Coronary artery (tissue), 2 donors: ENCODE measurements around the gene STOM.

Source experiments
- DNase-seq: peaks from one replicate; pipeline ENCODE4 v3.0.0-alpha.2; 2017; ENCODE audit warnings: low spot score
- H3K27ac ChIP-seq, 2 donors: fragments of 200-600 bp; sonication (generic); one replicate each; pipeline ENCODE4 v1.5.1; 2016 to 2019
- H3K4me3 ChIP-seq: fragments of 200-600 bp; sonication (generic); 2 replicates; pipeline ENCODE4 v1.5.1; 2016; ENCODE audit warnings: mild to moderate bottlenecking, moderate library complexity
- TF ChIP-seq, protein P1 (sequence below): fragments of 200-600 bp; sonication (generic); IDR thresholded peaks from one replicate; pipeline ENCODE4 v1.5.1; 2019; ENCODE audit warnings: antibody characterized with exemption

The STOM gene

DNA sequence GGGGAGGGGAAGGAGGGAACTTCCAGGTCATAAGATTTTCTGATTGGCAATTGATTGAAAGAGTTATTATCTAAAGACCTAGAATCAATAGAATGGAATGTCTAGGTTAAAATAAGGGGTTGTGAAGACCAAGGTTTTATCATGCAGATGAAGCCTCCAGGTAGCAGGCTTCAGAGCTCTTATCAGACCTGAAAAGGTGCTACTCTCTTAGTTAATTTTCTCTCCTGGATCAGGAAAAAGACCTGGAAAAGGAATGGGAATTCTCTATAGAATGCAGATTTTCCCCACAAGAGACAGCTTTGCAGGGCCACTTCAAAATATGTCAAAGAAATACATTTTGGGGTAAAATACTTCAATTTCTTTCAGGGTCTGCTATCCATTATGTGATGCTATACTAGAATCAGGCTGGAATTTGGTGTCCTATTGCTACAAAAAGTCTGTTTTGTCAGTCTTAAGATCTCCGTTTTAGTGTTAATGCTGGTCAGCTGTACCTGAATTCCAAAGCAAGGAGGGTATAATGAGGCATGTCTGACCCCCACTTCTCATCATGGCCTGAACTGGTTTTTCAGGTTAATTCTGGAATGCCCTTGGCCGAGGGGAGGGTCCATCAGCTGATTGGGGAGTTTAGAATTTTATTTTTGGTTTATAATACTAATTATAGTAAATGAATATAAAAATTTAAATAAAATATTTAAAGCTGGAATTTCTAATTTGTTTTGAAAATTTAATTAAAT lies 16.6 kb upstream of the STOM start:
- no peak overlapping the region for H3K27ac ChIP-seq
- no peak overlapping the region for H3K4me3 ChIP-seq
- TF ChIP-seq, protein P1, sequence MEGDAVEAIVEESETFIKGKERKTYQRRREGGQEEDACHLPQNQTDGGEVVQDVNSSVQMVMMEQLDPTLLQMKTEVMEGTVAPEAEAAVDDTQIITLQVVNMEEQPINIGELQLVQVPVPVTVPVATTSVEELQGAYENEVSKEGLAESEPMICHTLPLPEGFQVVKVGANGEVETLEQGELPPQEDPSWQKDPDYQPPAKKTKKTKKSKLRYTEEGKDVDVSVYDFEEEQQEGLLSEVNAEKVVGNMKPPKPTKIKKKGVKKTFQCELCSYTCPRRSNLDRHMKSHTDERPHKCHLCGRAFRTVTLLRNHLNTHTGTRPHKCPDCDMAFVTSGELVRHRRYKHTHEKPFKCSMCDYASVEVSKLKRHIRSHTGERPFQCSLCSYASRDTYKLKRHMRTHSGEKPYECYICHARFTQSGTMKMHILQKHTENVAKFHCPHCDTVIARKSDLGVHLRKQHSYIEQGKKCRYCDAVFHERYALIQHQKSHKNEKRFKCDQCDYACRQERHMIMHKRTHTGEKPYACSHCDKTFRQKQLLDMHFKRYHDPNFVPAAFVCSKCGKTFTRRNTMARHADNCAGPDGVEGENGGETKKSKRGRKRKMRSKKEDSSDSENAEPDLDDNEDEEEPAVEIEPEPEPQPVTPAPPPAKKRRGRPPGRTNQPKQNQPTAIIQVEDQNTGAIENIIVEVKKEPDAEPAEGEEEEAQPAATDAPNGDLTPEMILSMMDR, result no peak
- no peak for DNase-seq

DNA sequence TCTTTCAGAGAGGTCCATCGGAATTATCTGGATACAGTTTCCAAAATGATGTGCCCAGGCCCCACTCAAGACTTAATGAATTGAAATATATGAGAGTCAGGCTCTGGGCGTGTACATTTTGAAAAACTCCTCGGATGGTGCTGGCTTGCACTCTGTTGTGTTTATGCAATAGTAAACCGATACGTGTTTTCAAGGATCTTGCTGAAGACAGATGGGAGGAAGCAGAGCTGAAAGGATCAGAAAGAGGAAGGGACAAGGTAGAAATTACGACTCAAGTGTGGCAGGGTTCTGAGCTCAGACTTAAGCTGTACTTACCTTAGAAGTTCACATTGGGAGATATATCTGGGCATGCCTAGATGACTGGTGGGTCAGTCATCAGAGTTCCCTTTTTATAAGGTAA lies 13.7 kb upstream of the STOM start:
- DNase-seq, result no peak
- no peak overlapping the region for H3K27ac ChIP-seq

DNA sequence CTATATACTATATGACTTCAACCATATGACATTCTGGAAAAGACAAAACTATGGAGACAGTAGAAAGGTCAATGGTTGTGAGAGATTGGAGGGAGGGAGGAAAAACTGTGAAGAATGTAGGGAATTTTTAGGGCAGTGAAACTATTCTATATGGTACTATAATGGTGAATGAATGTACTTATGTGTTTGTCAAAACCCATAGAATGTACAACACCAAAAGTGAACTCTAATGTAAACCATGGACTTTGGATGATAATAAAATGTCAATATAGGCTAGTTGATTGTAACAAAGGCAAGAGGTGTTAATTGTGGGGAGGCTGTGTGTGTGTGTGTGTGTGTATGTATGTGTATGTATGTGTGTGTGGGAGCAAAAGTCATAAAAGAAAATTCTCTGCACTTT lies 10.8 kb upstream of the STOM start:
- TF ChIP-seq, protein P1, result no peak
- no peak overlapping the region for H3K27ac ChIP-seq
- no peak for DNase-seq
- H3K4me3 ChIP-seq, result no peak overlapping the region

More for the DNA sequence above, 13.7 kb upstream of the STOM start:
- H3K4me3 ChIP-seq, result no peak overlapping the region
- TF ChIP-seq, protein P1, result no peak

DNA sequence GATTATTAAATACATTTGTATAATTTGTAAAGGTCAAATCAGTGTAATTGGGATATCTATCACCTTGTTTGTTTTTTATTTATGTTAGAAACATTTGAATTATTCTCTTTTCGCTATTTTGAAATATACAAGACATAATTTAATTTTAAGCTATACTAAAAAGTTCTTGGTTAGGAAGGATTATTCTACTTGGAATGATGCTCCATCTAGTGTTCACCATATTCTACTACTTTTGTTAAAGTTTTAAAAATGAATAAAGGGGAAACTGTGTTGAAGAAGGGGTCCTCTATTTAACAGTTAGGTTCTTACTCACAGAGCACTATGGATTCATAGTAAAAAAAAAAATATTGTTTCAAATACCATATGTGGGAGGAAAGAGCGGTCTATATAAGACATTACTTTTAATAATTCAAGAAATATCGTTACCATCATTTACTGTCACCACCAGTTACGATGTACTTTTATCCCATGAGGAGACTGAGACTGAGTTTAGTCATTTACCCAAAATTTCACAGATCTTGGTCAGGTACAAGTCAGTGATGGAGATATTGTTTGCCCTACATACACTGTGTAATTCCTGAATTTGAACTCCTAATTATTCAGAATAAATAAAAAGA lies 6.3 kb upstream of the STOM start:
- TF ChIP-seq, protein P1, result peak; percentile 29
- Histone ChIP-seq H3K4me3 (no peak overlapping the region), H3K27ac (no peak overlapping the region)
- DNase-seq, result no peak

DNA sequence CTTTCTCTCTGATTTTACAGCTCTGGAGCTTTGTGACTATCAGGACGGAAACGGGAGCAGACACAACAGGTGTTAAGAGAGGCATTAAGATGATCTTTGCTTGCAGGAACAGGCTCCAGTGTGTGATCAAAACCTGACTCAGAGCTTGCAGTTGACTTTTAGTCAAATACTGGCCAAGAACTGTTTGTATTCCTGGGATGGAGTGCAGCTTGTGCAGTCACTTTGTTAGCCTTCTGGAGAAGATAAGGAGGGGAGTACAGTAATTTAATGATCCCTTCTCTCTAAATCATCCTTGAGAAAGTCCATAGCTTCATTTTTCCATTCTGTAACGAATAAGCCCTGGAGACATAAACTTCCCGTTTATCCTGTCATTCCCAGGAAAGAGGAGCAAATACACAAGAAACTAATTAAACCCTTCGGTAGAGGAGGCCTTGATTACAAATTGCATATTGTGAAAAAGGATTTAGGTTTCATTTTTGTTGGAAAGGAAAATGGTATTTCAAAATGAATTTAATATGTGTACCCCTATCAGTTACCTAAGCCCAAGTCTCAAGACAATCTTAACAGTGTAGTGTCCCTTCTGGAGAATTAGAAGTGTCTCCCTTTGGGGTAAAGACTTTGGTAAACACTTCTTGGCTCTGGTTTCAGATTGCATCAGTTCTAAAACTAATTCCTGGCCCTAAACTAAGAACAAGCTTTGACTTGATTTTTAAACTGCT lies 3.1 kb upstream of the STOM start:
- H3K4me3 ChIP-seq, result peak overlapping the region; percentile 1
- no peak for DNase-seq
- peak overlapping the region; percentile 71 to 98 for H3K27ac ChIP-seq
- TF ChIP-seq, protein P1, result no peak

DNA sequence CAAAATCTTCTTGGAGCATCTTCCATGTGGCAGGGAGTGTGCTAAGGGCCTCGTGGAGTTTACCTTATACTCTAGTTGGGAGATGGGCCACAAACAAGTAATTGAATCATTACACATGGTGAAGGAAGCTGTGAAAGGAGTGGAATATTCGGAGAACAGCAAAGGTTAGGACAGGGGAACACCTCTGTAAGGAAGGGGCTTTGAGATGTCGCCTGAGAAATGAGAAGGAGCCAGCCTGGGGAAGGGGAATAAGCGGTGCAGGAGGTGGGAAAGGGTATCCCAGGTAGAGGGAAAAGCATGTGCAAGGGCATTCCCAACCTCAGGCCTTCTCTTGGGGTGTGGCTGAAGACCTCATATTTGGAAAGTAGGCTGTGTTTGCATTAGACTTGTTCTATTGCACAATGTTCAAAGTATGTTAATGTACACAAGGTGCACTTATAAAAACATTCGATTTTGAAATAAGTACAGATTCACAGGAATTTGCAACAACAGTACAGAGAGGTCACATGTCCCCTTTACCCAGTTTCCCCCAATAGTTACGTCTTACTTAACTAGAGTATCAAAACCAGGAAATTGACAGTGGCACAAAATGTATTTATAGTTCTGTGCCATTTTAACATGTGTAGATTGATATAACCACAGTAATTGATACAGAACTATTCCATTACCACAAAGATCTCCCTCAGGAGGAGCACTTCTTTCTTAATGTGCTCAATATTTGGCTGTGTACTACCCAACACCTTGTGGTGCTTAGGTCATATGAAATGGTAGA lies 2.4 kb upstream of the STOM start:
- DNase-seq, result no peak
- H3K4me3 ChIP-seq, result no peak overlapping the region
- H3K27ac ChIP-seq, result peak overlapping the region; percentile 71 to 98
- TF ChIP-seq, protein P1, result no peak
